Retinal pigment epithelial cell (primary cell): ENCODE measurements around the gene TCP11.
"Not testable (repeated sequence)": the region's sequence is repeated elsewhere in the genome, so short reads cannot be mapped to it uniquely, and the experiment has no call there.

ENCODE experiments used
- DNase-seq: peaks from one replicate; pipeline ENCODE4 v3.0.0-alpha.2; 2010; ENCODE audit warnings: low read depth
- H3K4me3 ChIP-seq: 2 replicates; pipeline ENCODE4 v1.5.1; 2011; ENCODE audit warnings: mild to moderate bottlenecking, low read length, control low read depth, moderate library complexity
- CTCF ChIP-seq: conservative IDR thresholded peaks from 2 replicates; pipeline ENCODE4 v1.5.1; 2011; ENCODE audit warnings: low read depth, low read length, control low read depth, inconsistent platforms

The TCP11 gene

GRCh38 chr6:35139470-35139869, 1.7 kb downstream of the TCP11 start:
- H3K4me3 ChIP-seq: no peak overlapping the region
- no peak for DNase-seq
- no peak for TF ChIP-seq CTCF

- H3K4me3 ChIP-seq, DNase-seq: not testable (repeated sequence)
Measured at GRCh38 chr6:35138191-35138590, 2.9 kb downstream of the TCP11 start.

GRCh38 chr6:35136185-35136584, 5.0 kb downstream of the TCP11 start:
- H3K4me3 ChIP-seq: no peak overlapping the region
- TF ChIP-seq CTCF: no peak
- DNase-seq: no peak

- DNase-seq: no peak
- no peak overlapping the region for H3K4me3 ChIP-seq
- TF ChIP-seq CTCF: no peak
Measured at GRCh38 chr6:35128496-35128895, 12.6 kb downstream of the TCP11 start.

GRCh38 chr6:35128042-35128441, 13.1 kb downstream of the TCP11 start:
- TF ChIP-seq CTCF: no peak
- no peak overlapping the region for H3K4me3 ChIP-seq
- DNase-seq: no peak

GRCh38 chr6:35124356-35124755, 16.8 kb downstream of the TCP11 start:
- no peak for TF ChIP-seq CTCF
- no peak overlapping the region for H3K4me3 ChIP-seq
- no peak for DNase-seq

- DNase-seq: no peak
- no peak for TF ChIP-seq CTCF
- H3K4me3 ChIP-seq: no peak overlapping the region
Measured at GRCh38 chr6:35120746-35121145, 20.4 kb downstream of the TCP11 start.

- no peak for DNase-seq
- H3K4me3 ChIP-seq: no peak overlapping the region
Measured at GRCh38 chr6:35108309-35108885, 32.7 kb downstream of the TCP11 start.

GRCh38 chr6:35107761-35108160, 33.4 kb downstream of the TCP11 start:
- DNase-seq, H3K4me3 ChIP-seq: not testable (repeated sequence)

More at GRCh38 chr6:35108309-35108885, 32.7 kb downstream of the TCP11 start:
- TF ChIP-seq CTCF: no peak

GRCh38 chr6:35107208-35107607, 33.9 kb downstream of the TCP11 start:
- H3K4me3 ChIP-seq, DNase-seq: not testable (repeated sequence)

- not testable (repeated sequence) for H3K4me3 ChIP-seq, DNase-seq
Measured at GRCh38 chr6:35106061-35106460, 35.1 kb downstream of the TCP11 start.
